Measurements from ENCODE around the gene ATF6B.

Gene ATF6B

GRCh38 chr6:32118782-32119628 lies 9.0 kb downstream of the ATF6B start:
- Histone ChIP-seq H3K79me2 (ENCODE audit: low read length) (no peaks in the 10 kb centered on the region), H3K4me2 (ENCODE audit: low read length) (no peak overlapping the region), H3K9ac (ENCODE audit: low read length) (no peak overlapping the region), H3K27ac (ENCODE audit: low read length) (no peak overlapping the region), H3K27me3 (ENCODE audit: low read depth, low read length) (no peaks in the 10 kb centered on the region), H3K4me1 (ENCODE audit: low read length) (no peaks in the 10 kb centered on the region; the same call in 1 of the 2 replicates), H2AFZ (ENCODE audit: low read depth, low read length) (no peak overlapping the region), H3K4me3 (ENCODE audit: low read length) (no peak overlapping the region), H3K9me3 (ENCODE audit: insufficient read depth, low read length) (no peaks in the 10 kb centered on the region), H3K36me3 (replicated peaks; ENCODE audit: low read depth, low read length) (peaks cover 9% of the 10 kb centered on the region), H4K20me1 (ENCODE audit: insufficient read depth, low read length) (no peaks in the 10 kb centered on the region)
- TF ChIP-seq EZH2phosphoT487 (IDR thresholded peaks at IDR 0.05; ENCODE audit: low read depth) (no peak), CTCF (IDR thresholded peaks at IDR 0.05; ENCODE audit: low read depth, low read length) (peak; percentile 77)

DNA sequence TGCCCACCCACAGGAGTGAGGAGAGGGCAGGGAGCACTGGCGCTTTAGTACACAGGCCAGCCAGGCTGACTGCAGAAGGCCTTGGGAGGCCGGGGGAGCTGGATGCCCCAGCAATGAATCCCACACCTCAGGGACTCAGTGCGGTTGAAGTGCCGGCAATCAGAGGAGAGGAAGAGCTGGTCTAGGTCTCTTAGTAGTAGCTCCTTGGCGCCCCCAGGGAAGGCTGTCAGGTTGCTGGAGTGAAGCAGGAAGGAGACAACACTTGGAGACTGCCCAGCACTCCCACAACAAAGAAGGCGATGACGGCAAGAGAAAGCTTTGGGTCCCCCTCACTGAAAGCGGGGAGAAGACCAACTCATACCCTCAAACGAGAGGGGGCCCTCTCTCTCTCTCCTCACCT lies 10.6 kb downstream of the ATF6B start:
- TF ChIP-seq EZH2phosphoT487 (IDR thresholded peaks at IDR 0.05; ENCODE audit: low read depth) (no peak), CTCF (IDR thresholded peaks at IDR 0.05; ENCODE audit: low read depth, low read length) (no peak)
- H3K4me3 ChIP-seq (ENCODE audit: low read length), result no peak overlapping the region
- H2AFZ ChIP-seq (ENCODE audit: low read depth, low read length), result no peak overlapping the region
- H3K27ac ChIP-seq (ENCODE audit: low read length), result no peak overlapping the region
- H3K27me3 ChIP-seq (ENCODE audit: low read depth, low read length), result no peaks in the 10 kb centered on the region
- H3K36me3 ChIP-seq (replicated peaks; ENCODE audit: low read depth, low read length), result peaks cover 9% of the 10 kb centered on the region
- no peaks in the 10 kb centered on the region for H4K20me1 ChIP-seq (ENCODE audit: insufficient read depth, low read length)
- H3K4me1 ChIP-seq (ENCODE audit: low read length), result no peaks in the 10 kb centered on the region; the same call in 1 of the 2 replicates
- H3K9me3 ChIP-seq (ENCODE audit: insufficient read depth, low read length), result no peaks in the 10 kb centered on the region
- no peak overlapping the region for H3K9ac ChIP-seq (ENCODE audit: low read length)
- no peaks in the 10 kb centered on the region for H3K79me2 ChIP-seq (ENCODE audit: low read length)
- H3K4me2 ChIP-seq (ENCODE audit: low read length), result no peak overlapping the region

DNA sequence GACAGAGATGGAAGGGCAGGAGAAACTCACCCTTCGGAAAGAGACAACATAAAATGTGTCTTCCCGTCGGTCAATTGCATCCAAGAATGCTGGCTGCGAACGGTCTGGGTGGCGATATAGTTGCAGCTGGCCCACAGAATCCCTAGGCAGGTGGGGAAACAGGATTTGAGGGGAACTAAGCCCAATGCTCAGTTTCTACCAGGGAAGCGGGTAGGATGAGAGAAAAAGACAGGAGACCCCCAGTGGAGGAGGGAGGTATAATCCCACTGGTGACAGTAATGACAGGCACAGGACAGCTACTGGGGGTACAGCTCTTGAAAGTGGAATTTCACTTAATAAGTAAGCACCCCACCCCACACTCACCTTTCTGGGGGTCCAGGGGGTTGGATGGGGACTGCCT lies 11.4 kb downstream of the ATF6B start:
- peak; percentile 25 for TF ChIP-seq CTCF (IDR thresholded peaks at IDR 0.05; ENCODE audit: low read depth, low read length)
- TF ChIP-seq EZH2phosphoT487 (IDR thresholded peaks at IDR 0.05; ENCODE audit: low read depth), result no peak
- Histone ChIP-seq H3K27me3 (ENCODE audit: low read depth, low read length) (no peaks in the 10 kb centered on the region), H3K4me2 (ENCODE audit: low read length) (no peak overlapping the region), H3K4me3 (ENCODE audit: low read length) (no peak overlapping the region), H4K20me1 (ENCODE audit: insufficient read depth, low read length) (no peaks in the 10 kb centered on the region), H3K9me3 (ENCODE audit: insufficient read depth, low read length) (no peaks in the 10 kb centered on the region), H3K9ac (ENCODE audit: low read length) (no peak overlapping the region), H3K4me1 (ENCODE audit: low read length) (no peaks in the 10 kb centered on the region; the same call in 1 of the 2 replicates), H2AFZ (ENCODE audit: low read depth, low read length) (no peak overlapping the region), H3K79me2 (ENCODE audit: low read length) (no peaks in the 10 kb centered on the region), H3K27ac (ENCODE audit: low read length) (no peak overlapping the region), H3K36me3 (replicated peaks; ENCODE audit: low read depth, low read length) (peaks cover 9% of the 10 kb centered on the region)

- Histone ChIP-seq H3K36me3 (replicated peaks; ENCODE audit: low read depth, low read length) (peaks cover 6% of the 10 kb centered on the region), H3K9ac (ENCODE audit: low read length) (no peak overlapping the region), H3K79me2 (ENCODE audit: low read length) (no peaks in the 10 kb centered on the region), H2AFZ (ENCODE audit: low read depth, low read length) (no peak overlapping the region), H3K4me2 (ENCODE audit: low read length) (no peak overlapping the region), H3K9me3 (ENCODE audit: insufficient read depth, low read length) (no peaks in the 10 kb centered on the region), H3K4me1 (ENCODE audit: low read length) (no peaks in the 10 kb centered on the region; the same call in 1 of the 2 replicates), H3K27ac (ENCODE audit: low read length) (no peak overlapping the region), H3K4me3 (ENCODE audit: low read length) (no peak overlapping the region), H3K27me3 (ENCODE audit: low read depth, low read length) (no peaks in the 10 kb centered on the region), H4K20me1 (ENCODE audit: insufficient read depth, low read length) (no peaks in the 10 kb centered on the region)
- TF ChIP-seq EZH2phosphoT487 (IDR thresholded peaks at IDR 0.05; ENCODE audit: low read depth), result no peak
- TF ChIP-seq CTCF (IDR thresholded peaks at IDR 0.05; ENCODE audit: low read depth, low read length), result no peak
Observed at GRCh38 chr6:32115623-32116022, 12.4 kb downstream of the ATF6B start.
